ENCODE measurements around the gene ARFRP1. TPM values are rescaled to one million over a fixed set of nuclear protein-coding genes. Genes with fewer than 3 reads are reported as not detected.
A peak's percentile ranks its signal among the peaks of the same experiment; 100 is the strongest.

ARFRP1 gene, protein sequence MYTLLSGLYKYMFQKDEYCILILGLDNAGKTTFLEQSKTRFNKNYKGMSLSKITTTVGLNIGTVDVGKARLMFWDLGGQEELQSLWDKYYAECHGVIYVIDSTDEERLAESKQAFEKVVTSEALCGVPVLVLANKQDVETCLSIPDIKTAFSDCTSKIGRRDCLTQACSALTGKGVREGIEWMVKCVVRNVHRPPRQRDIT
- 37.8 to 47.4 TPM (median 39.8 TPM) in 3 replicates for total RNA-seq
- long read RNA-seq, transcript ARFRP1-214 (8 exons, 2,559 nt): major isoform, 19 of 76 reads
- long read RNA-seq, transcript ARFRP1-208 (7 exons, 2,974 nt): minor isoform, 5 of 76 reads
- long read RNA-seq, partial matches to known transcripts: 3 of 76 reads
- long read RNA-seq, other reads (novel, unspliced or antisense): 40 of 76 reads

DNA sequence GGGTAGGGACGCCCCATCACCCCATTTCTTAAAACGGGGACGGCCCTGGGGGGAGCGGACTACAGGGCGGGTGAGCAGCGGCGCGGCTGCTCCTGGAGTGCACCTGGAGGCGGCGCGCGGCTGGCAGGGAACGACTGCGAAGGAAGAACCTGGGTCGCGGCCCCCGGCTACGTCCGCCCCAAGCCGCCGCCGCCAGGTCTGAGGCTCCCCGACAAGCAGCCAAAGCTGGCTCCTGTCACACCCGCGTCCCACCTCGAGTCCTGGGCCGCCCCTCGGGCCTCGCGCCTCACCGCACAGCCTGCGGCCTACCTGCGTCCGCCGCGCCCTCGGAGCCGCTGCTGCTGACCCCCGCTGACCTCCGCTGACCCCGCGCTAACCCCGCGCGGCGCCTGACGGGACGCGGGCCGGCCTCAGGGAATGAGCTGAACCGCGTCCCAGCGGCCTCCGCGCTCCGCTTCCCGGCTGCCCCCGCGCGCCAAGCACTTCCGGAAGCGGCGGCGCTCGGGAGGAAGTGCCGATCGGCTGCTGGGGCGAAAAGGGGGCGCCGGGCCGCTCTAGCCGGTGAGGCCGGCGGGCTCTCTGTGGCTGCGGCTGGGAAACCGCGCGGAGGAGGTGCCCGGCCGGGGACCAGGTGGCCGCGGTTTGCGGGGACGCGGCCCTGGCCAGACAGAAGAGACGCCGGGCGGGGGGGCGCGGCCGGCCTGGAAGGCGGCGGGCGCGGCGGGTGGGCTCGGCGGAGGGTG is at the start of gene ARFRP1, which contains the start of gene ZGPAT:
Gene ARFRP1 (minus strand): TSS at position 419 of the 743 bp plus-strand sequence. CDS start 885 bp downstream, outside the sequence.
Gene ZGPAT (plus strand): TSS at position 482 of the 743 bp plus-strand sequence. CDS start 542 bp downstream, outside the sequence.
- peaks cover 5% of the 10 kb centered on the region for H3K9me3 Mint-ChIP-seq (ENCODE audit: low read depth)
- H3K27me3 Mint-ChIP-seq (ENCODE audit: low read depth): no peaks in the 10 kb centered on the region
- peak within 1 kb of the TSS; percentile 82 for H3K27ac Mint-ChIP-seq (ENCODE audit: unreplicated experiment)
- peaks cover 36% of the 10 kb centered on the region for H3K4me1 Mint-ChIP-seq (ENCODE audit: low read depth)
- TF ChIP-seq, protein P1, sequence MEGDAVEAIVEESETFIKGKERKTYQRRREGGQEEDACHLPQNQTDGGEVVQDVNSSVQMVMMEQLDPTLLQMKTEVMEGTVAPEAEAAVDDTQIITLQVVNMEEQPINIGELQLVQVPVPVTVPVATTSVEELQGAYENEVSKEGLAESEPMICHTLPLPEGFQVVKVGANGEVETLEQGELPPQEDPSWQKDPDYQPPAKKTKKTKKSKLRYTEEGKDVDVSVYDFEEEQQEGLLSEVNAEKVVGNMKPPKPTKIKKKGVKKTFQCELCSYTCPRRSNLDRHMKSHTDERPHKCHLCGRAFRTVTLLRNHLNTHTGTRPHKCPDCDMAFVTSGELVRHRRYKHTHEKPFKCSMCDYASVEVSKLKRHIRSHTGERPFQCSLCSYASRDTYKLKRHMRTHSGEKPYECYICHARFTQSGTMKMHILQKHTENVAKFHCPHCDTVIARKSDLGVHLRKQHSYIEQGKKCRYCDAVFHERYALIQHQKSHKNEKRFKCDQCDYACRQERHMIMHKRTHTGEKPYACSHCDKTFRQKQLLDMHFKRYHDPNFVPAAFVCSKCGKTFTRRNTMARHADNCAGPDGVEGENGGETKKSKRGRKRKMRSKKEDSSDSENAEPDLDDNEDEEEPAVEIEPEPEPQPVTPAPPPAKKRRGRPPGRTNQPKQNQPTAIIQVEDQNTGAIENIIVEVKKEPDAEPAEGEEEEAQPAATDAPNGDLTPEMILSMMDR (IDR thresholded peaks at IDR 0.05): no peak
- DNase-seq (ENCODE audit: low spot score): peak; percentile 91
- H3K36me3 Mint-ChIP-seq (ENCODE audit: low read depth): peaks cover 26% of the 10 kb centered on the region
- H3K4me3 Mint-ChIP-seq (ENCODE audit: unreplicated experiment): peak within 1 kb of the TSS; percentile 86

GRCh38 chr20:63756648-63756991 is 48.8 kb upstream of the ARFRP1 start:
- Mint-ChIP-seq H3K4me1 (ENCODE audit: low read depth) (no peaks in the 10 kb centered on the region), H3K27ac (ENCODE audit: unreplicated experiment) (no peak overlapping the region), H3K36me3 (ENCODE audit: low read depth) (peaks cover 3% of the 10 kb centered on the region), H3K9me3 (ENCODE audit: low read depth) (no peaks in the 10 kb centered on the region), H3K27me3 (ENCODE audit: low read depth) (no peaks in the 10 kb centered on the region), H3K4me3 (ENCODE audit: unreplicated experiment) (no peak overlapping the region)
- TF ChIP-seq, protein P1 (IDR thresholded peaks at IDR 0.05): no peak
- DNase-seq (ENCODE audit: low spot score): no peak

GRCh38 chr20:63755933-63756647 is 48.3 kb upstream of the ARFRP1 start:
- no peak for DNase-seq (ENCODE audit: low spot score)
- Mint-ChIP-seq H3K4me3 (ENCODE audit: unreplicated experiment) (no peak overlapping the region), H3K27me3 (ENCODE audit: low read depth) (no peaks in the 10 kb centered on the region), H3K9me3 (ENCODE audit: low read depth) (no peaks in the 10 kb centered on the region), H3K4me1 (ENCODE audit: low read depth) (no peaks in the 10 kb centered on the region), H3K27ac (ENCODE audit: unreplicated experiment) (no peak overlapping the region), H3K36me3 (ENCODE audit: low read depth) (peaks cover 3% of the 10 kb centered on the region)
- TF ChIP-seq, protein P1 (IDR thresholded peaks at IDR 0.05): no peak

DNA sequence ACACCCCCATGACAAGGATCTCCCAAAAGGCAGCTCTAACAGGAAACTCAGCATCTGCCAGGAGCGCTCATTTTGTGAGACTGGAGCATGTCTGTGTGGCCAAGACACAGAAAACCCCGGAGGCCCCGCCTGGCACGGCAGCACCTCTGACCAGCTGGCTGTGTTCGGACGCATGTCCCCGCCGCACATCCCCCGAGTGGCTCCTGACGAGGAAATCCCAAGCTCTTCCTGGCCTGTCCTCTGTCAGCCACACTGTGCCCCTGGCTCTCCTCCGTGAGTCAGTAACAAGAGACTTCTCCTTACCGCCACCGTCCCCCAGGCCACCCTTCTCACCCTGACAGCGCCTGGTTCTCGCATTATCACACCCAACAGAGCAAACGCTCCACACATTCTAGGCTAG is 46.2 kb upstream of the ARFRP1 start:
- Mint-ChIP-seq H3K27me3 (ENCODE audit: low read depth) (no peaks in the 10 kb centered on the region), H3K36me3 (ENCODE audit: low read depth) (peaks cover 3% of the 10 kb centered on the region), H3K4me1 (ENCODE audit: low read depth) (no peaks in the 10 kb centered on the region), H3K9me3 (ENCODE audit: low read depth) (no peaks in the 10 kb centered on the region), H3K4me3 (ENCODE audit: unreplicated experiment) (no peak overlapping the region), H3K27ac (ENCODE audit: unreplicated experiment) (no peak overlapping the region)
- DNase-seq (ENCODE audit: low spot score): no peak
- TF ChIP-seq, protein P1 (IDR thresholded peaks at IDR 0.05): no peak

DNA sequence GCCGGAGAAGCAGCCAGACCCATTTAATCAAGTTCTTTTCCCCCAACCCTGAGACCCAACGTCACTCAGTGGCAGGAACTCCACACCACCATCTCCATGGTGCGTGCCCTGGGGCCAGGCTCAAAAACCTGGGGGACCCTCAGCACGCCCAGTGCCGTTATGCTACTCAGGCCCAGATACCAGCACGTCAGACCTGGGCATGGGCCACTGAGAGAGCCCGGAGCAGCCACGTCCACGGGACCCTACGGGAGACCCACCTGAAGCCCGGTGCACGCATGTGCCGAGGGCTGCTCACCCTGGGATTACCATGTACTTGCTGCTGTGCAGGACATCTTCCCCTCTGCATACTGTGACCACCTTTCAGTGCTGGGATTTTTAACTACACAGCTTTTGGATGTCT is 45.6 kb upstream of the ARFRP1 start:
- no peaks in the 10 kb centered on the region for H3K9me3 Mint-ChIP-seq (ENCODE audit: low read depth)
- no peak for DNase-seq (ENCODE audit: low spot score)
- peaks cover 2% of the 10 kb centered on the region for H3K36me3 Mint-ChIP-seq (ENCODE audit: low read depth)
- H3K27ac Mint-ChIP-seq (ENCODE audit: unreplicated experiment): no peak overlapping the region
- no peaks in the 10 kb centered on the region for H3K4me1 Mint-ChIP-seq (ENCODE audit: low read depth)
- H3K4me3 Mint-ChIP-seq (ENCODE audit: unreplicated experiment): no peak overlapping the region
- H3K27me3 Mint-ChIP-seq (ENCODE audit: low read depth): no peaks in the 10 kb centered on the region
- TF ChIP-seq, protein P1 (IDR thresholded peaks at IDR 0.05): no peak

All from chondrocyte (in vitro differentiated cells).